Breast epithelium (tissue), 3 donors: ENCODE measurements around the gene SCN4B.

Experiments
- POLR2A ChIP-seq: fragments of 450-650 bp; IDR thresholded peaks from one replicate; pipeline ENCODE4 v1.6.1; 2016; ENCODE audit warnings: antibody characterized with exemption, mild to moderate bottlenecking, moderate library complexity
- TF ChIP-seq, protein P1 (sequence below), 3 donors: fragments of 450-650 bp; IDR thresholded peaks; one replicate each; pipeline ENCODE4 v1.5.1; 2016 to 2017; ENCODE audit warnings: antibody characterized with exemption in 3 of 3, mild to moderate bottlenecking in 3 of 3, moderate library complexity in 3 of 3

DNA sequence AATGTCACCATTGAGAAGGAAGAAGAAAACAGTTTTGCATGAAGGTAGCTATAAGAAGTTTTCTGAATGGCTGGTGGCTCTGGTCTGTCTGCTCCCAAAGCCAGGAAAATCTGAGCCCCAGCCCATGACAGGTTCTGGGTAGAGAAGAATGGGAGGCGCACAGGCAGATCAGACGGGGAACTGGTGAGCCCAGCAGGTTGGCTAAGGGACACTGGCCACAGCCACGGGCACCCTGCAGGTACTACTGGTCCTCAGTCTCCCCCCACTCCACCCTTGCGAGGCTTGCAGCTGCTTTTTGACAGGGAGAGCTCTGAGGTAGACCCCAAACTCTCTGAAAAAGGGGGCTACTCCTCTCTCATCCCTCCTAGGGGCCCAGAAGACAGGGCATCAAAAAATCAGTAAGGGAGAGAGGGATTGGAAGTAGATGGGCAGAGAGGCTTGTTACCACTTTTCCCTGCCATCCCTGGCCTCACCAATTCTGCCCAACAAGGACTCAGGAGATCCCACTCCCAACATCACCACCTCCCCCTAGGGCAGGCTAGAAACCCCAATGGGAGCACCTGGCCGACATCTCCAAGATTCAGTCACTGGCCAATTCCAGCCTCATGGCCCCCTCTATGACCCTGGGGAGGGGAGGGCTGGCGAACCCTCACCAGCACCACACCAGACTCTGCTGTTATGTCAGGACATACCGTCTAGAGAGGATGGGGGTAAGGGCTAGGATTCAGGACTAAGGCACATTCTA, 17.4 kb downstream of the SCN4B start:
- TF ChIP-seq, protein P1, sequence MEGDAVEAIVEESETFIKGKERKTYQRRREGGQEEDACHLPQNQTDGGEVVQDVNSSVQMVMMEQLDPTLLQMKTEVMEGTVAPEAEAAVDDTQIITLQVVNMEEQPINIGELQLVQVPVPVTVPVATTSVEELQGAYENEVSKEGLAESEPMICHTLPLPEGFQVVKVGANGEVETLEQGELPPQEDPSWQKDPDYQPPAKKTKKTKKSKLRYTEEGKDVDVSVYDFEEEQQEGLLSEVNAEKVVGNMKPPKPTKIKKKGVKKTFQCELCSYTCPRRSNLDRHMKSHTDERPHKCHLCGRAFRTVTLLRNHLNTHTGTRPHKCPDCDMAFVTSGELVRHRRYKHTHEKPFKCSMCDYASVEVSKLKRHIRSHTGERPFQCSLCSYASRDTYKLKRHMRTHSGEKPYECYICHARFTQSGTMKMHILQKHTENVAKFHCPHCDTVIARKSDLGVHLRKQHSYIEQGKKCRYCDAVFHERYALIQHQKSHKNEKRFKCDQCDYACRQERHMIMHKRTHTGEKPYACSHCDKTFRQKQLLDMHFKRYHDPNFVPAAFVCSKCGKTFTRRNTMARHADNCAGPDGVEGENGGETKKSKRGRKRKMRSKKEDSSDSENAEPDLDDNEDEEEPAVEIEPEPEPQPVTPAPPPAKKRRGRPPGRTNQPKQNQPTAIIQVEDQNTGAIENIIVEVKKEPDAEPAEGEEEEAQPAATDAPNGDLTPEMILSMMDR (IDR thresholded peaks at IDR 0.05): no peak
- no peak for TF ChIP-seq POLR2A
